ENCODE data around the gene ANKIB1.
"Not testable (repeated sequence)": the region's sequence is repeated elsewhere in the genome, so short reads cannot be mapped to it uniquely, and the experiment has no call there.

Gene ANKIB1

GRCh38 chr7:92402920-92403759, 157.4 kb downstream of the ANKIB1 start:
- peaks cover 19% of the 10 kb centered on the region for H3K36me3 ChIP-seq (ENCODE audit: control insufficient read depth, insufficient read depth, low read length)
- no peak overlapping the region for H3K27ac ChIP-seq (ENCODE audit: low read depth, low read length)
- no peaks in the 10 kb centered on the region for H3K27me3 ChIP-seq (ENCODE audit: control insufficient read depth, insufficient read depth, low read length)
- H3K4me3 ChIP-seq (ENCODE audit: low read depth, low read length), result no peak overlapping the region
- H3K9me3 ChIP-seq (ENCODE audit: control insufficient read depth, insufficient read depth, low read depth, low read length), result no peaks in the 10 kb centered on the region
- H3K4me1 ChIP-seq (ENCODE audit: control insufficient read depth, insufficient read depth, low read length), result peaks cover 4% of the 10 kb centered on the region; the same call in 1 of the 2 replicates
- H3K9ac ChIP-seq (ENCODE audit: low read length), result no peak overlapping the region

- H3K27ac ChIP-seq (ENCODE audit: low read depth, low read length), result no peak overlapping the region
- H3K4me1 ChIP-seq (ENCODE audit: control insufficient read depth, insufficient read depth, low read length), result peaks cover 4% of the 10 kb centered on the region; the same call in 1 of the 2 replicates
- H3K27me3 ChIP-seq (ENCODE audit: control insufficient read depth, insufficient read depth, low read length), result no peaks in the 10 kb centered on the region
- no peaks in the 10 kb centered on the region for H3K9me3 ChIP-seq (ENCODE audit: control insufficient read depth, insufficient read depth, low read depth, low read length)
- H3K36me3 ChIP-seq (ENCODE audit: control insufficient read depth, insufficient read depth, low read length), result peaks cover 13% of the 10 kb centered on the region
- H3K9ac ChIP-seq (ENCODE audit: low read length), result no peak overlapping the region
- H3K4me3 ChIP-seq (ENCODE audit: low read depth, low read length), result no peak overlapping the region
These were observed 157.9 kb downstream of the ANKIB1 start for GRCh38 chr7:92403760-92404074.

DNA sequence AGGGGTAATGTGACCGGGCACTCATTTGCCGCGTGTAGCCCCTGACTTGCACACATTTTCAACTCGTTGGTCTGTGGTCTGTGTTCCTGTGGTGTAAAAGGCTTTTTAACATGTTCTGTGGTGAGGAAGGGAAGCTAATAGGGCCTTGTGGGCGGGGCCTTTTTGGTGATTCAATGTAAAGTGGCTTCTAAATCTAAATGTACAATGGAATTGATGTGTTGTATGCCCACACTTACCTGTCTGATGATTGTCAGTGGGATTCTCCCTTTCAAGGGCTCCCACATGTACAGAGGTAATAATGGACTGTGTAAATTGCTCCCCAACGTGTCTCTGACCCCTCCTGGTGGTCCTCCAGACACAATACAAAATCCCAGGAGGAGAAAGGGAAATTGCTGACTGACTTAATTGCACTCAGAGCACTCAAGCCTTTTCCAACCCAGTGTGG, 158.4 kb downstream of the ANKIB1 start:
- H3K27me3 ChIP-seq (ENCODE audit: control insufficient read depth, insufficient read depth, low read length), result no peaks in the 10 kb centered on the region
- H3K4me3 ChIP-seq (ENCODE audit: low read depth, low read length), result no peak overlapping the region
- no peaks in the 10 kb centered on the region for H3K9me3 ChIP-seq (ENCODE audit: control insufficient read depth, insufficient read depth, low read depth, low read length)

DNA sequence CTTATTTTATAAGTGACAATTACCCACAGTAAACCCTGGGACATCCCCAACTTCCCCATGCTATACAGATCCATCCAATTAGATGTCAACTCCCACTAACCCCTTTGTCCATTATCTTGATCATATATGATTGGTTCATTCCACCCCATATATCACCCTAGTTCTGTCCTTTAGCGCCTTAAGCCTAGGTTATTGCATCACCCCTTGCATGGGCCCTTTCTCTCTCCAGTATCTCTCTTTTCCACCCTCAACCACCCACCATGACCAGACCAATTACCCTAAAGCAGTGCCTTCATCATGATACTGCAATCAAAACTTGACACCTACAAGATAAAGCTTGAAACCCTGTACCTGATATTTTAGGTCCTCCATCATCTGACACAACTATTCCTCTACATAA, 163.6 kb downstream of the ANKIB1 start:
- H3K4me1 ChIP-seq (ENCODE audit: control insufficient read depth, insufficient read depth, low read length), result no peaks in the 10 kb centered on the region
- H3K4me3 ChIP-seq (ENCODE audit: low read depth, low read length), result no peak overlapping the region
- no peaks in the 10 kb centered on the region for H3K9me3 ChIP-seq (ENCODE audit: control insufficient read depth, insufficient read depth, low read depth, low read length)
- no peak overlapping the region for H3K27ac ChIP-seq (ENCODE audit: low read depth, low read length)
- H3K36me3 ChIP-seq (ENCODE audit: control insufficient read depth, insufficient read depth, low read length), result no peaks in the 10 kb centered on the region
- H3K9ac ChIP-seq (ENCODE audit: low read length), result no peak overlapping the region
- no peaks in the 10 kb centered on the region for H3K27me3 ChIP-seq (ENCODE audit: control insufficient read depth, insufficient read depth, low read length)

More for the DNA sequence above, 158.4 kb downstream of the ANKIB1 start:
- Histone ChIP-seq H3K27ac (ENCODE audit: low read depth, low read length) (no peak overlapping the region), H3K4me1 (ENCODE audit: control insufficient read depth, insufficient read depth, low read length) (peaks cover 4% of the 10 kb centered on the region; the same call in 1 of the 2 replicates), H3K36me3 (ENCODE audit: control insufficient read depth, insufficient read depth, low read length) (peaks cover 8% of the 10 kb centered on the region), H3K9ac (ENCODE audit: low read length) (no peak overlapping the region)

DNA sequence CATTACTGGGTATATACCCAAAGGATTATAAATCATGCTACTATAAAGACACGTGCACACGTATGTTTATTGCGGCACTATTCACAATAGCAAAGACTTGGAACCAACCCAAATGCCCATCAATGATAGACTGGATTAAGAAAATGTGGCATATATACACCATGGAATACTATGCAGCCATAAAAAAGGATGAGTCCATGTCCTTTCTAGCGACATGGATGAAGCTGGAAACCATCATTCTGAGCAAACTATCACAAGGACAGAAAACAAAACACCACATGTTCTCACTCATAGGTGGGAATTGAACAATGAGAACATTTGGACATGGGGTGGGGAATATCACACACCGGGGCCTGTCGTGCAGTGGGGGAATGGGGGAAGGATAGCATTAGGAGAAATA, 164.4 kb downstream of the ANKIB1 start:
- not testable (repeated sequence) for H3K4me3 ChIP-seq (ENCODE audit: low read depth, low read length); H3K27me3 ChIP-seq (ENCODE audit: control insufficient read depth, insufficient read depth, low read length); H3K27ac ChIP-seq (ENCODE audit: low read depth, low read length); H3K4me1 ChIP-seq (ENCODE audit: control insufficient read depth, insufficient read depth, low read length); H3K36me3 ChIP-seq (ENCODE audit: control insufficient read depth, insufficient read depth, low read length); H3K9me3 ChIP-seq (ENCODE audit: control insufficient read depth, insufficient read depth, low read depth, low read length); H3K9ac ChIP-seq (ENCODE audit: low read length)

DNA sequence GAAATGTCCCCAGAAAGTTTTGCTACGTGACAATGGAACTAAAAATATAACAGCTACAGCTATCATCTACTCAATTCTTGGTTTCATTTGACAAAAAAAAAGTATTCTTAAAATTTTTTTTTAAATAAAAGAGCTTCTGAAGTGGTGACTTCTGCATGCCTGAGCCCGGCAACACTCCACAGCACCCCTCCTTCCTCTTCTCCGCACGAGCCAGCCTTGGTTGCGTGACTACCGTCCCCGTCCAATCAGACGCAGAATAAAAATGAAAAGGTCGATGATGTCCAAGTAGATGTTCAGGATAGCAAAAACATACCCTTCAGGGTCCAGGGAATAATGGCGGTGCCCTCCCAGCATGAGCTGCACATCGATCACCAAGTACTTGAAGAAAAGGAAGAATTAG, 167.0 kb downstream of the ANKIB1 start:
- Histone ChIP-seq H3K4me3 (ENCODE audit: low read depth, low read length) (no peak overlapping the region), H3K9me3 (ENCODE audit: control insufficient read depth, insufficient read depth, low read depth, low read length) (no peaks in the 10 kb centered on the region), H3K4me1 (ENCODE audit: control insufficient read depth, insufficient read depth, low read length) (0 out of 2 replicates have a peak, but pooled peaks cover 2% of the 10 kb centered on the region), H3K9ac (ENCODE audit: low read length) (no peak overlapping the region), H3K27me3 (ENCODE audit: control insufficient read depth, insufficient read depth, low read length) (no peaks in the 10 kb centered on the region), H3K27ac (ENCODE audit: low read depth, low read length) (no peak overlapping the region), H3K36me3 (ENCODE audit: control insufficient read depth, insufficient read depth, low read length) (no peaks in the 10 kb centered on the region)

DNA sequence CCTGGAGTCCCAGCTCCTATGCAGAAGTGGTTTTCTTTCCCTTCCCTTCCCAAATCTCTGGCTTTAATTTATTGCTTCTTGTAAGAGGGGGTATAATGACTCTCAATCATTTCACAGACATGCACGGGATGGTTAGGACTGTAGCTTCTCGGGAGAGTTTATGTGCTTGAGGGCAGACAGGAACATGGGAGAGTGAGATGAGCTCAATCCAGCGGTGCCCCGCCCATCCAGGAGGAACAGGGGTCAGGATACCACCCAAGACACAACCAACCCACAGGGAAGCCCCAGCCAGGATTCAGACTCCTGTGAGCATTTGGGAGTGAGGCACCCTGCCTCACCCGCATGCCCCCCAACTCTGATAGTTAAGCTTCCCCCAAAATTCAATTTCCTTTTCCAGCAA, 167.8 kb downstream of the ANKIB1 start:
- H3K4me3 ChIP-seq (ENCODE audit: low read depth, low read length), result no peak overlapping the region
- no peak overlapping the region for H3K27ac ChIP-seq (ENCODE audit: low read depth, low read length)
- no peak overlapping the region for H3K9ac ChIP-seq (ENCODE audit: low read length)
- H3K4me1 ChIP-seq (ENCODE audit: control insufficient read depth, insufficient read depth, low read length), result 0 out of 2 replicates have a peak, but pooled peaks cover 3% of the 10 kb centered on the region
- no peaks in the 10 kb centered on the region for H3K36me3 ChIP-seq (ENCODE audit: control insufficient read depth, insufficient read depth, low read length)
- no peaks in the 10 kb centered on the region for H3K9me3 ChIP-seq (ENCODE audit: control insufficient read depth, insufficient read depth, low read depth, low read length)
- H3K27me3 ChIP-seq (ENCODE audit: control insufficient read depth, insufficient read depth, low read length), result no peaks in the 10 kb centered on the region

GRCh38 chr7:92415225-92415624, 169.5 kb downstream of the ANKIB1 start:
- H3K9ac ChIP-seq (ENCODE audit: low read length), result no peak overlapping the region
- no peak overlapping the region for H3K4me3 ChIP-seq (ENCODE audit: low read depth, low read length)
- no peaks in the 10 kb centered on the region for H3K27me3 ChIP-seq (ENCODE audit: control insufficient read depth, insufficient read depth, low read length)
- H3K27ac ChIP-seq (ENCODE audit: low read depth, low read length), result no peak overlapping the region
- H3K36me3 ChIP-seq (ENCODE audit: control insufficient read depth, insufficient read depth, low read length), result no peaks in the 10 kb centered on the region
- 0 out of 2 replicates have a peak, but pooled peaks cover 3% of the 10 kb centered on the region for H3K4me1 ChIP-seq (ENCODE audit: control insufficient read depth, insufficient read depth, low read length)
- no peaks in the 10 kb centered on the region for H3K9me3 ChIP-seq (ENCODE audit: control insufficient read depth, insufficient read depth, low read depth, low read length)

GRCh38 chr7:92417913-92418312, 172.1 kb downstream of the ANKIB1 start:
- H3K4me1 ChIP-seq (ENCODE audit: control insufficient read depth, insufficient read depth, low read length), result peaks cover 3% of the 10 kb centered on the region; the same call in 1 of the 2 replicates
- no peak overlapping the region for H3K9ac ChIP-seq (ENCODE audit: low read length)
- no peaks in the 10 kb centered on the region for H3K27me3 ChIP-seq (ENCODE audit: control insufficient read depth, insufficient read depth, low read length)
- no peak overlapping the region for H3K27ac ChIP-seq (ENCODE audit: low read depth, low read length)
- no peak overlapping the region for H3K4me3 ChIP-seq (ENCODE audit: low read depth, low read length)
- no peaks in the 10 kb centered on the region for H3K9me3 ChIP-seq (ENCODE audit: control insufficient read depth, insufficient read depth, low read depth, low read length)
- H3K36me3 ChIP-seq (ENCODE audit: control insufficient read depth, insufficient read depth, low read length), result no peaks in the 10 kb centered on the region

GRCh38 chr7:92421676-92422435, 176.1 kb downstream of the ANKIB1 start:
- Histone ChIP-seq H3K4me1 (ENCODE audit: control insufficient read depth, insufficient read depth, low read length) (peaks cover 14% of the 10 kb centered on the region), H3K9ac (ENCODE audit: low read length) (no peak overlapping the region), H3K27me3 (ENCODE audit: control insufficient read depth, insufficient read depth, low read length) (no peaks in the 10 kb centered on the region), H3K27ac (ENCODE audit: low read depth, low read length) (no peak overlapping the region), H3K4me3 (ENCODE audit: low read depth, low read length) (no peak overlapping the region), H3K9me3 (ENCODE audit: control insufficient read depth, insufficient read depth, low read depth, low read length) (no peaks in the 10 kb centered on the region), H3K36me3 (ENCODE audit: control insufficient read depth, insufficient read depth, low read length) (no peaks in the 10 kb centered on the region)

DNA sequence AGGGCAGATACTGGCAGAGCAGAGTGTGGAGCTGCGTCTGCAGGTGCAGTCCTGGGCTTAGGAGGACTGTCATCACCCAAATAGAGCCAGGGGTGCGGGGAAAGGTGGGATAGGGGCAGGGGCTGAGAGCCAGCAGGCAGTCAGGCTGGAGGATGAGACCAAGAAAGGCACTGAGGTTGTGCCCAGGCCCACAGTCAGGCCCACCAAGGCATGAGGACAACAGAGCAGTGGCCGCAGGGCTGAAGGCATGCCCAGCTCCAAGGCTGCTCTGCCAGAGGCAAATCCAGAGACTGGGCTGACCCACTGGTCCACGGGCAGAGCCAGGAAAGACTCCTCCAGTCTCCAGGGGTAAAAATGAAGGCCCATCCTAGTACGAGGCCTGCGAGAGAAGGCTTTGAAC, 177.2 kb downstream of the ANKIB1 start:
- Histone ChIP-seq H3K9ac (ENCODE audit: low read length) (no peak overlapping the region), H3K27me3 (ENCODE audit: control insufficient read depth, insufficient read depth, low read length) (no peaks in the 10 kb centered on the region), H3K4me3 (ENCODE audit: low read depth, low read length) (no peak overlapping the region), H3K27ac (ENCODE audit: low read depth, low read length) (no peak overlapping the region), H3K36me3 (ENCODE audit: control insufficient read depth, insufficient read depth, low read length) (no peaks in the 10 kb centered on the region), H3K9me3 (ENCODE audit: control insufficient read depth, insufficient read depth, low read depth, low read length) (no peaks in the 10 kb centered on the region), H3K4me1 (ENCODE audit: control insufficient read depth, insufficient read depth, low read length) (peaks cover 12% of the 10 kb centered on the region)

All from HUES6 (cell line).